Esophagus squamous epithelium (tissue), 4 donors: Measurements from ENCODE around the gene AP4E1.

Experiments used
- POLR2A ChIP-seq, 4 donors: fragments of 450-650 bp; IDR thresholded peaks; one replicate each; pipeline ENCODE4 v1.6.1; 2017; ENCODE audit warnings: antibody characterized with exemption in 4 of 4, mild to moderate bottlenecking in 4 of 4, moderate library complexity in 3 of 4
- TF ChIP-seq, protein P1 (sequence below), 6 experiments: fragments of 450-650 bp in 4 of 6; fragments of 200-600 bp in 2 of 6; sonication (generic) in 2 of 6; IDR thresholded peaks; one replicate each; pipeline ENCODE4 v1.5.1; 2016 to 2019; ENCODE audit warnings: antibody characterized with exemption in 6 of 6, mild to moderate bottlenecking in 4 of 6, moderate library complexity in 4 of 6

DNA sequence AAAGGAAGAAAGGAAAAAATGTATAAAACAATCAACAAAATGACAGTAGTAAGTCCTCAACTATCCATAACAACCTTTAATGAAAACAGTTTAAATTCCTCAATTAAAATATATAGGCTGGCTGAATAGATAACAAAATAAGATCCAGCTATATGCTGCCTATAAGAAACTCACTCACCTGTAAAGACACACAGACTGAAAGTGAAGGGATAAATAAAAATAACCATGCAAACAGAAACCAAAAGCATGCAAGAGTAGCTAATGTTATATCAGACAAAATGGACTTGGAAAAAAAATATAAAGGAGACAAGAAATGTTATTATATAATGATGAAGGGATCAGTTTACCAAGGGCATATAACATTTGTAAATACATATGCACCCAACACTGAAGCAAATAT, 51.2 kb downstream of the AP4E1 start:
- TF ChIP-seq, protein P1, sequence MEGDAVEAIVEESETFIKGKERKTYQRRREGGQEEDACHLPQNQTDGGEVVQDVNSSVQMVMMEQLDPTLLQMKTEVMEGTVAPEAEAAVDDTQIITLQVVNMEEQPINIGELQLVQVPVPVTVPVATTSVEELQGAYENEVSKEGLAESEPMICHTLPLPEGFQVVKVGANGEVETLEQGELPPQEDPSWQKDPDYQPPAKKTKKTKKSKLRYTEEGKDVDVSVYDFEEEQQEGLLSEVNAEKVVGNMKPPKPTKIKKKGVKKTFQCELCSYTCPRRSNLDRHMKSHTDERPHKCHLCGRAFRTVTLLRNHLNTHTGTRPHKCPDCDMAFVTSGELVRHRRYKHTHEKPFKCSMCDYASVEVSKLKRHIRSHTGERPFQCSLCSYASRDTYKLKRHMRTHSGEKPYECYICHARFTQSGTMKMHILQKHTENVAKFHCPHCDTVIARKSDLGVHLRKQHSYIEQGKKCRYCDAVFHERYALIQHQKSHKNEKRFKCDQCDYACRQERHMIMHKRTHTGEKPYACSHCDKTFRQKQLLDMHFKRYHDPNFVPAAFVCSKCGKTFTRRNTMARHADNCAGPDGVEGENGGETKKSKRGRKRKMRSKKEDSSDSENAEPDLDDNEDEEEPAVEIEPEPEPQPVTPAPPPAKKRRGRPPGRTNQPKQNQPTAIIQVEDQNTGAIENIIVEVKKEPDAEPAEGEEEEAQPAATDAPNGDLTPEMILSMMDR (IDR thresholded peaks at IDR 0.05) = no peak
- no peak for TF ChIP-seq POLR2A (IDR thresholded peaks at IDR 0.05)
